H1 (cell line): ENCODE measurements around the gene VSIR. TPM values are rescaled to one million over a fixed set of nuclear protein-coding genes. Genes with fewer than 3 reads are reported as not detected.

ENCODE experiments used
- CTCF ChIA-PET: fragments of 300-600 bp; sonication (Branson Sonifier 250); formaldehyde crosslinking; loops from one replicate; lab custom pipeline; 2021; ENCODE audit not compliant: partially characterized antibody; lab: Charles Lee
- POLR2A ChIA-PET: fragments of 300-600 bp; sonication (Branson Sonifier 250); formaldehyde crosslinking; loops from one replicate; lab custom pipeline; 2021; ENCODE audit warnings: inconsistent platforms; ENCODE audit not compliant: partially characterized antibody; lab: Charles Lee
- DNase-seq, 2 experiments: peaks; one replicate each; pipeline versions ENCODE4 v3.0.0 to v3.0.0-alpha.2; 2010 to 2022; ENCODE audit warnings: low spot score in 2 of 2, low read depth in 1 of 2, mixed read lengths in 1 of 2
- FAIRE-seq: peaks from 2 replicates; lab custom pipeline; 2011; peaks lifted over from hg19 to GRCh38; lab: Jason Lieb, UNC
- H2AFZ ChIP-seq: 2 replicates; pipeline ENCODE4 v1.8.1; 2012; ENCODE audit warnings: low read length, inconsistent platforms
- H2AK5ac ChIP-seq: 2 replicates; pipeline ENCODE4 v1.6.1; 2013; ENCODE audit warnings: low read depth, low read length
- H2BK120ac ChIP-seq: replicated peaks from 2 replicates; pipeline ENCODE3; 2013; ENCODE audit warnings: low read depth, low read length, inconsistent platforms
- H2BK12ac ChIP-seq: 2 replicates; pipeline ENCODE4 v1.6.1; 2013; ENCODE audit warnings: low read depth, low read length
- H2BK15ac ChIP-seq: 2 replicates; pipeline ENCODE4 v1.6.1; 2013; ENCODE audit warnings: low read length
- H2BK20ac ChIP-seq: 2 replicates; pipeline ENCODE4 v1.6.1; 2013; ENCODE audit warnings: low read length
- H2BK5ac ChIP-seq: 2 replicates; pipeline ENCODE4 v1.6.1; 2013; ENCODE audit warnings: low read depth, low read length
- H3K14ac ChIP-seq: 2 replicates; pipeline ENCODE4 v1.6.1; 2013; ENCODE audit warnings: inconsistent platforms; ENCODE audit not compliant: insufficient read length
- H3K18ac ChIP-seq: 2 replicates; pipeline ENCODE4 v1.6.1; 2013; ENCODE audit warnings: low read length; ENCODE audit errors: extremely low read depth
- H3K23ac ChIP-seq: 2 replicates; pipeline ENCODE4 v1.6.1; 2013; ENCODE audit warnings: inconsistent platforms; ENCODE audit not compliant: insufficient read length
- H3K23me2 ChIP-seq: 2 replicates; pipeline ENCODE4 v1.6.1; 2013; ENCODE audit warnings: low read depth, low read length
- H3K27ac ChIP-seq: 2 replicates; pipeline ENCODE4 v1.6.1; 2011; ENCODE audit warnings: low read depth, low read length, inconsistent platforms
- H3K27me3 ChIP-seq, 4 experiments: replicated peaks in 1 of 4; 1 replicate in 1 of 4; 2 replicates in 3 of 4; pipeline versions ENCODE4 v1.6.1 to v1.8.1; 2011 to 2013; ENCODE audit warnings: low read length in 3 of 4, mild to moderate bottlenecking in 3 of 4, inconsistent platforms in 2 of 4, mixed read lengths in 2 of 4, moderate library complexity in 1 of 4; ENCODE audit not compliant: control insufficient read depth in 3 of 4, insufficient read depth in 3 of 4; ENCODE audit errors: extremely low read depth in 1 of 4
- H3K36me3 ChIP-seq, 4 experiments: 2 replicates each; pipeline versions ENCODE4 v1.6.1 to v1.8.1; 2011 to 2013; ENCODE audit warnings: mild to moderate bottlenecking in 4 of 4, low read length in 3 of 4, moderate library complexity in 2 of 4, control low read depth in 1 of 4, inconsistent platforms in 1 of 4; ENCODE audit not compliant: insufficient read depth in 4 of 4, control insufficient read depth in 2 of 4
- H3K4ac ChIP-seq: replicated peaks from 2 replicates; pipeline ENCODE3; 2013; ENCODE audit warnings: low read length, low read depth, mixed read lengths, inconsistent platforms; ENCODE audit not compliant: insufficient read length
- H3K4me1 ChIP-seq, 4 experiments: replicated peaks in 1 of 4; 1 replicate in 1 of 4; 2 replicates in 3 of 4; pipeline versions ENCODE4 v1.6.1 to v1.8.1; 2011 to 2013; ENCODE audit warnings: low read length in 3 of 4, inconsistent platforms in 2 of 4, mixed read lengths in 1 of 4; ENCODE audit not compliant: insufficient read depth in 4 of 4, control insufficient read depth in 3 of 4
- H3K4me2 ChIP-seq, 2 experiments: 2 replicates each; pipeline versions ENCODE4 v1.6.1 to v1.8.1; 2011 to 2013; ENCODE audit warnings: low read depth in 2 of 2, low read length in 2 of 2, control low read depth in 1 of 2, inconsistent platforms in 1 of 2, mild to moderate bottlenecking in 1 of 2; ENCODE audit not compliant: insufficient read depth in 1 of 2
- H3K4me3 ChIP-seq, 4 experiments: fragments of 200-600, 300-600 bp in 1 of 4; sonication (generic), shearing (Covaris generic), sonication (Bioruptor Twin) in 1 of 4; 2 replicates each; pipeline versions ENCODE4 v1.5.1 to v1.8.1; 2011 to 2016; ENCODE audit warnings: low read length in 4 of 4, low read depth in 3 of 4, control low read depth in 2 of 4, inconsistent platforms in 2 of 4, mild to moderate bottlenecking in 2 of 4, mixed read lengths in 1 of 4, moderate library complexity in 1 of 4; ENCODE audit not compliant: insufficient read depth in 2 of 4; ENCODE audit errors: extremely low read depth in 1 of 4
- H3K56ac ChIP-seq: replicated peaks from 2 replicates; pipeline ENCODE3; 2013; ENCODE audit warnings: low read depth, mild to moderate bottlenecking, mixed read lengths, low read length, inconsistent platforms; ENCODE audit not compliant: insufficient read length
- H3K79me1 ChIP-seq: 2 replicates; pipeline ENCODE4 v1.6.1; 2013; ENCODE audit warnings: low read depth, low read length, control low read depth
- H3K79me2 ChIP-seq, 2 experiments: 2 replicates each; pipeline versions ENCODE4 v1.6.1 to v1.8.1; 2012 to 2013; ENCODE audit warnings: low read length in 2 of 2, mild to moderate bottlenecking in 2 of 2, inconsistent platforms in 1 of 2; ENCODE audit not compliant: insufficient read depth in 2 of 2, control insufficient read depth in 1 of 2
- H3K9ac ChIP-seq, 4 experiments: replicated peaks in 1 of 4; 1 replicate in 1 of 4; 2 replicates in 3 of 4; pipeline versions ENCODE4 v1.6.1 to v1.8.1; 2011 to 2013; ENCODE audit warnings: low read depth in 3 of 4, low read length in 3 of 4, control low read depth in 2 of 4, mild to moderate bottlenecking in 2 of 4, moderate library complexity in 2 of 4, inconsistent platforms in 1 of 4; ENCODE audit errors: extremely low read depth in 1 of 4
- H3K9me3 ChIP-seq, 2 experiments: 2 replicates each; pipeline versions ENCODE4 v1.6.1 to v1.8.1; 2012 to 2013; ENCODE audit warnings: mild to moderate bottlenecking in 2 of 2, moderate library complexity in 2 of 2, control low read depth in 1 of 2, inconsistent platforms in 1 of 2, low read depth in 1 of 2, low read length in 1 of 2, mixed read lengths in 1 of 2; ENCODE audit not compliant: insufficient read depth in 2 of 2
- H4K20me1 ChIP-seq, 2 experiments: replicated peaks in 1 of 2; 2 replicates each; pipeline versions ENCODE3 to v1.8.1; 2011 to 2013; ENCODE audit warnings: inconsistent platforms in 2 of 2, low read length in 2 of 2, mild to moderate bottlenecking in 1 of 2; ENCODE audit not compliant: insufficient read depth in 2 of 2, control insufficient read depth in 1 of 2
- H4K5ac ChIP-seq: 2 replicates; pipeline ENCODE4 v1.6.1; 2013; ENCODE audit warnings: low read length, low read depth, mixed read lengths, inconsistent platforms; ENCODE audit not compliant: insufficient read length
- H4K8ac ChIP-seq: 2 replicates; pipeline ENCODE4 v1.8.0; 2013; ENCODE audit warnings: mild to moderate bottlenecking, moderate library complexity, low read length, inconsistent platforms; ENCODE audit not compliant: insufficient read depth; ENCODE audit errors: extremely low read depth
- H4K91ac ChIP-seq: replicated peaks from 2 replicates; pipeline ENCODE3; 2013; ENCODE audit warnings: low read length, mixed read lengths, inconsistent platforms; ENCODE audit not compliant: insufficient read length
- HDAC2 ChIP-seq, 2 experiments: fragments of 300-600 bp in 1 of 2; sonication (generic) in 1 of 2; IDR thresholded peaks; 2 replicates each; pipeline ENCODE4 v1.6.1; 2011 to 2012; ENCODE audit warnings: low read depth in 2 of 2, low read length in 2 of 2, mild to moderate bottlenecking in 2 of 2, moderate library complexity in 2 of 2, borderline replicate concordance in 1 of 2, inconsistent platforms in 1 of 2
- SUZ12 ChIP-seq: fragments of 200-600 bp; sonication (generic); IDR thresholded peaks from 2 replicates; pipeline ENCODE4 v1.6.1; 2012; ENCODE audit warnings: mild to moderate bottlenecking, inconsistent platforms, low read length, moderate library complexity, mixed read lengths
- YY1 ChIP-seq: IDR thresholded peaks from 2 replicates; pipeline ENCODE4 v1.6.1; 2011; ENCODE audit warnings: low read depth, mild to moderate bottlenecking, low read length
- WGBS, 2 experiments: shearing (Covaris generic) in 1 of 2; methylation state at CpG; one replicate each; pipeline versions ENCODE4 v1.1.6 to v1.1.7; 2013 to 2015; ENCODE audit warnings: low lambda C conversion rate in 2 of 2, mixed read lengths in 2 of 2, inconsistent platforms in 1 of 2, low coverage in 1 of 2, missing lambda C conversion rate in 1 of 2; ENCODE audit not compliant: insufficient replicate concordance in 2 of 2, insufficient coverage in 1 of 2, insufficient read length in 1 of 2; ENCODE audit errors: extremely low coverage in 1 of 2, missing lambda C conversion rate in 1 of 2; 5-methylcytosine and 5-hydroxymethylcytosine counted together
- polyA plus RNA-seq, 7 experiments: library from polyadenylated mRNA; depleted of rRNA in 3 of 7; stranded (reverse) in 5 of 7; unstranded in 2 of 7; fragments of >200 nt in 5 of 7; fragments of 200-250 nt in 2 of 7; gene quantifications; 1 replicate in 5 of 7; 2 replicates in 1 of 7; 4 replicates in 1 of 7; pipeline versions ENCODE4 v1.2.1 to v1.2.3, GENCODE V29; 2011 to 2013; ENCODE audit warnings: missing spikeins in 2 of 7, mixed read lengths in 2 of 7
- total RNA-seq: library from RNA; stranded (reverse); fragmentation: NEBNext Ultra II Directional; extraction: Animal tissue kit (Norgen Biotek cat#: 25700); gene quantifications from 2 replicates; pipeline ENCODE4 v1.2.1, GENCODE V29; 2021

Gene VSIR
- total and polyA plus RNA-seq, 2 of the 8 experiments (the other 6 are each of a cell fraction or from before 2014, with no cell fraction given): 0.33 TPM; not detected in 1

DNA sequence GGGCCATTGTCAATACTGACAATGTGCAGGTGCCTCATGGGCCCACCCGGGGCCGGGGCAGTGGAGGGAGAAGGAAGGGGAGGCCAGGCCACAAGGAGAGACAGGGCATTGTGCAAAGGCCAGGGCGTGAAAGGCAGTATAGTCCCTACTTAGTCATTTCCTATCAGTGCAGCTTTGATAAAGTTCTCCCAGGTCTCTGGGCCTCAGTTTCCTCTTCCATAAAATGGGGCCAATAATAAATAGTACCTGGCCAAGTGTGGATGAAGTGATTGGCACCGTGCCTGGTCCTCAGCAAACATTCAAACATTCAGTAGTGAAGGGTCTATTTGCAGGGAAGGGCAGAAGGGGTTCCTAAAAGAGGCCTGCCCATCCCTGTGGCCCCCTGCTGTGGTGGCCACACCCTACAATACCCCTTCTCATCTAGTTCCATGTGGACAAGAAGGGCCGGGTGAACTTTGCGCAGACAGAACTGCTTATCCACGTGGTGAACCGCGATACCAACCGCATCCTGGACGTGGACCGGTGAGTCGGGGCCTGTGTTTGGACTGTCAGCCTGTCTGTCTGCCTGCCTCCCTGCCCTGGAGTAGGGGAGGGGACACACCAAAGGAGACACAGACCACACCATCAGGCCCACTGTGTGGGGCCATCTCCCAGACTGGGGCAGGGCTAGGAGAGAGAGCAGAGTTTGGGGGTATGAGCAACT, 36.9 kb upstream of the VSIR start:
- Histone ChIP-seq H3K4ac (no peak overlapping the region), H4K8ac (no peak overlapping the region), H3K14ac (no peak overlapping the region), H3K9me3 (no peaks in the 10 kb centered on the region), H2BK120ac (no peak overlapping the region), H2BK20ac (no peak overlapping the region), H2BK5ac (no peak overlapping the region), H3K4me2 (no peak overlapping the region), H3K4me1 (peaks cover 0 to 7% (median 5%) of the 10 kb centered on the region in 4 experiments; a peak in 6 of 7 replicates), H3K23me2 (no peaks in the 10 kb centered on the region), H3K18ac (no peak overlapping the region), H2BK12ac (no peak overlapping the region), H4K20me1 (peaks cover 0 to 5% of the 10 kb centered on the region in 2 experiments), H3K9ac (no peak overlapping the region), H3K79me2 (no peaks in the 10 kb centered on the region), H3K36me3 (peaks cover 0 to 3% (median 0%) of the 10 kb centered on the region in 4 experiments; a peak in 2 of 8 replicates), H3K23ac (no peak overlapping the region), H3K79me1 (no peaks in the 10 kb centered on the region), H3K27ac (no peak overlapping the region), H3K4me3 (no peak overlapping the region), H2AK5ac (no peak overlapping the region), H2AFZ (no peak overlapping the region), H3K56ac (no peak overlapping the region), H4K5ac (no peak overlapping the region), H2BK15ac (no peak overlapping the region), H3K27me3 (peaks cover 0 to 6% (median 6%) of the 10 kb centered on the region in 4 experiments; a peak in 6 of 7 replicates), H4K91ac (no peak overlapping the region)
- POLR2A ChIA-PET: no interaction called here
- WGBS, 2 experiments: 90% methylated on average over 13 of the region's 13 CpGs; no CpG with 5 or more reads in 1 of the 2 experiments
- FAIRE-seq (no peak), DNase-seq (no peak)
- CTCF ChIA-PET: interaction anchor here (1.1 to 5.2 kb wide), 8 partner anchors 12 to 233 kb away, joined by 3 to 30 read pairs (median 4); partner anchors contain the start of gene VSIR
- TF ChIP-seq HDAC2 (IDR thresholded peaks at IDR 0.05; ENCODE audit: borderline replicate concordance in 1 of 2, low read depth in 2 of 2, low read length in 2 of 2) (no peak), SUZ12 (no peak), YY1 (no peak)
